K562 (cell line): Measurements from ENCODE around the gene NPEPL1.

Source experiments
- EP300 ChIP-seq: IDR thresholded peaks from 2 replicates; pipeline ENCODE4 v1.6.1; 2012; ENCODE audit warnings: low read length, improper control_type of control experiment
- EZH2 ChIP-seq: IDR thresholded peaks from 2 replicates; pipeline ENCODE4 v1.6.1; 2012; ENCODE audit warnings: low read depth, mild to moderate bottlenecking, inconsistent platforms, low read length, borderline replicate concordance
- GABPB1 ChIP-seq: sonication (generic); formaldehyde crosslinking; IDR thresholded peaks from 2 replicates; pipeline ENCODE4 v1.8.0; 2022; ENCODE audit warnings: mild to moderate bottlenecking, missing genetic modification reagents
- NRF1 ChIP-seq, 2 experiments: fragments of 450-650 bp; IDR thresholded peaks in 1 of 2; conservative IDR thresholded peaks in 1 of 2; 2 replicates each; pipeline ENCODE4 v1.6.1; 2014; ENCODE audit warnings: mild to moderate bottlenecking in 2 of 2
- POLR2AphosphoS5 ChIP-seq: IDR thresholded peaks from 2 replicates; pipeline ENCODE4 v1.6.1; 2011; ENCODE audit warnings: mild to moderate bottlenecking, low read depth, low read length, moderate library complexity; ENCODE audit not compliant: control insufficient read depth, insufficient read depth
- POLR2H ChIP-seq: IDR thresholded peaks from 2 replicates; pipeline ENCODE4 v1.6.1; 2016; ENCODE audit warnings: missing genetic modification characterization, low read depth, mild to moderate bottlenecking, control low read depth, missing compliant biosample characterization, moderate library complexity
- RFX5 ChIP-seq: IDR thresholded peaks from 2 replicates; pipeline ENCODE4 v1.6.1; 2011; ENCODE audit warnings: low read depth, mild to moderate bottlenecking, improper control_type of control experiment, low read length
- RNF2 ChIP-seq: sonication (generic); IDR thresholded peaks from 2 replicates; pipeline ENCODE4 v1.6.1; 2016
- SMARCC2 ChIP-seq: fragments of 450-650 bp; IDR thresholded peaks from 2 replicates; pipeline ENCODE4 v1.6.1; 2017; ENCODE audit warnings: antibody characterized with exemption, moderate library complexity, mild to moderate bottlenecking, low read depth
- STAT5B ChIP-seq: fragments of 250-450 bp; sonication (Bioruptor Pico); IDR thresholded peaks from 2 replicates; pipeline ENCODE4 v1.8.0; 2021; ENCODE audit warnings: mild to moderate bottlenecking, inconsistent platforms
- ZFX ChIP-seq: sonication (generic); formaldehyde crosslinking; IDR thresholded peaks from 2 replicates; pipeline ENCODE4 v1.8.0; 2022; ENCODE audit warnings: mild to moderate bottlenecking, missing genetic modification reagents, moderate library complexity
- ZNF224 ChIP-seq: sonication (generic); formaldehyde crosslinking; IDR thresholded peaks from 2 replicates; pipeline ENCODE4 v1.8.0; 2022; ENCODE audit warnings: mild to moderate bottlenecking, missing genetic modification reagents
- ZNF239 ChIP-seq: fragments of 250-450 bp; sonication (Bioruptor Pico); IDR thresholded peaks from 2 replicates; pipeline ENCODE4 v1.4.0; 2020; ENCODE audit warnings: mild to moderate bottlenecking

DNA sequence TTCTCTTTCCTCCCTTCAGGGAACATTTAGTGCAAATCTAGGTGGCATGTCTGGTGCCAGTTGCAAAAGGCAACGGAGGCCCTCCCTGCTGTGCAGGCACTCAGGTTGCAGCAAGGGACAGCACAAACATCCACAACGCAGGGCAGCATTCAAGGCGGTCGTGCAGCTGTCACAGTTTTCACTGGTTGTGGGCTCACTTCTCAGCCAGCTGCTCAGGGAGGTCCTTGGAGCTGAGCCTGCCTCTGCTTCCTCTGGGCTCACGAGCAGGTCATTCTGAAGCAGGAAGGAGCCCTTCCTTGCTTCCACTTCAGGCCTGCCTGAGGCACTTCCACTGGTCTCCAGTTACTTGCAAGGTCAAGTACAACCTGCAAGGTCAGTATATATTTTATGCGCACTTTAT is 3.8 kb upstream of the NPEPL1 start:
- TF ChIP-seq ZFX (CRISPR knock-in tag) (no peak), RFX5 (no peak), GABPB1 (no peak), SMARCC2 (no peak), EZH2 (no peak), RNF2 (no peak), POLR2AphosphoS5 (no peak), EP300 (no peak), ZNF224 (CRISPR knock-in tag) (no peak), NRF1 (conservative IDR thresholded peaks at IDR 0.05 in 1 of 2, IDR thresholded peaks at IDR 0.05 in 1 of 2) (no peak), STAT5B (CRISPR knock-in tag) (no peak), POLR2H (tag) (no peak), ZNF239 (CRISPR knock-in tag) (no peak)
